HPDE6-E6E7 (cell line): ENCODE measurements around the gene FOSL2.

Experiments used
- DNase-seq: peaks from one replicate; pipeline ENCODE4 v3.0.0; 2011; ENCODE audit warnings: missing footprints; ENCODE audit errors: extremely low spot score

FOSL2 gene

GRCh38 chr2:28412625-28413151 is 20.0 kb downstream of the FOSL2 start:
- no peak for DNase-seq

- DNase-seq = no peak
These were observed 20.7 kb downstream of the FOSL2 start for GRCh38 chr2:28413152-28413898.

- no peak for DNase-seq
These were observed 21.2 kb downstream of the FOSL2 start for GRCh38 chr2:28413899-28414295.

- no peak for DNase-seq
These were observed 21.9 kb downstream of the FOSL2 start for GRCh38 chr2:28414583-28414982.

GRCh38 chr2:28415010-28415409 is 22.4 kb downstream of the FOSL2 start:
- DNase-seq = no peak

- no peak for DNase-seq
These were observed 23.1 kb downstream of the FOSL2 start for GRCh38 chr2:28415715-28416114.

- no peak for DNase-seq
These were observed 26.3 kb downstream of the FOSL2 start for GRCh38 chr2:28419003-28419402.

GRCh38 chr2:28419443-28420270 is 27.0 kb downstream of the FOSL2 start:
- no peak for DNase-seq

GRCh38 chr2:28420722-28421121 is 28.1 kb downstream of the FOSL2 start:
- no peak for DNase-seq

- DNase-seq = no peak
These were observed 30.5 kb downstream of the FOSL2 start for GRCh38 chr2:28422908-28423741.

GRCh38 chr2:28423856-28424605 is 31.4 kb downstream of the FOSL2 start:
- no peak for DNase-seq

GRCh38 chr2:28424799-28425463 is 32.3 kb downstream of the FOSL2 start:
- DNase-seq = no peak

GRCh38 chr2:28425464-28425835 is 32.8 kb downstream of the FOSL2 start:
- DNase-seq = no peak

- DNase-seq = no peak
These were observed 35.2 kb downstream of the FOSL2 start for GRCh38 chr2:28427741-28428415.

- no peak for DNase-seq
These were observed 35.8 kb downstream of the FOSL2 start for GRCh38 chr2:28428486-28428885.

GRCh38 chr2:28429636-28430376 is 37.1 kb downstream of the FOSL2 start:
- DNase-seq = no peak

- no peak for DNase-seq
These were observed 37.7 kb downstream of the FOSL2 start for GRCh38 chr2:28430377-28430765.

GRCh38 chr2:28430788-28431418 is 38.2 kb downstream of the FOSL2 start:
- DNase-seq = no peak

- no peak for DNase-seq
These were observed 39.1 kb downstream of the FOSL2 start for GRCh38 chr2:28431741-28432140.
